ENCODE results near the gene INSC. TPM values are rescaled to one million over a fixed set of nuclear protein-coding genes. Genes with fewer than 3 reads are reported as not detected.

The INSC gene
- total and polyA plus RNA-seq, 12 donors: 0.19 to 0.76 (median 0.60) TPM; not detected in 4

DNA sequence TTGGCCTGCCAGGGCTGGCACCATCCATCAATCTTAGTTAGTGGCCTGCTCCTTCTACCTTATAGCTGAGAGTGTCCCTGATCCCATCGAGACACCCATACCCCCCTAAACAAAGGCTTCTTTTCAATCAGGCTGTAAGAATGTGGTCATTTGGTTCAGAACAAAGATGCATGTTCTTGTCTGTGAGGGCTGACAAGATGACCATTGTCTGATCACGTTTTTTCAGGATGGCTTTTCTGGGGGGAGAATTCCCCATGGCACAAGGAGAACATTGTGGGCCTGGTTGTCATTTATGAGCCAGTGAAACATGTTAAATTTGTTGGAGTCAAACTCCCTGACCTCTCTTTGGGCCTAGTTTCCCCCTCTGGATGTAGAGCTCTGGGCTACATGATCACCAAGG is 160.4 kb downstream of the INSC start:
- no peak for ATAC-seq
- Histone ChIP-seq H3K27ac (no peak overlapping the region), H3K36me3 (no peaks in the 10 kb centered on the region), H3K4me3 (no peak overlapping the region), H3K9me3 (no peaks in the 10 kb centered on the region), H3K4me1 (peaks cover 0 to 5% (median 0%) of the 10 kb centered on the region in 9 donors), H3K27me3 (peaks cover 0 to 18% (median 0%) of the 10 kb centered on the region in 7 donors)
- intact Hi-C loops (cut with DNase I): no loop called here
- DNase-seq: no peak
- TF ChIP-seq, protein P1, sequence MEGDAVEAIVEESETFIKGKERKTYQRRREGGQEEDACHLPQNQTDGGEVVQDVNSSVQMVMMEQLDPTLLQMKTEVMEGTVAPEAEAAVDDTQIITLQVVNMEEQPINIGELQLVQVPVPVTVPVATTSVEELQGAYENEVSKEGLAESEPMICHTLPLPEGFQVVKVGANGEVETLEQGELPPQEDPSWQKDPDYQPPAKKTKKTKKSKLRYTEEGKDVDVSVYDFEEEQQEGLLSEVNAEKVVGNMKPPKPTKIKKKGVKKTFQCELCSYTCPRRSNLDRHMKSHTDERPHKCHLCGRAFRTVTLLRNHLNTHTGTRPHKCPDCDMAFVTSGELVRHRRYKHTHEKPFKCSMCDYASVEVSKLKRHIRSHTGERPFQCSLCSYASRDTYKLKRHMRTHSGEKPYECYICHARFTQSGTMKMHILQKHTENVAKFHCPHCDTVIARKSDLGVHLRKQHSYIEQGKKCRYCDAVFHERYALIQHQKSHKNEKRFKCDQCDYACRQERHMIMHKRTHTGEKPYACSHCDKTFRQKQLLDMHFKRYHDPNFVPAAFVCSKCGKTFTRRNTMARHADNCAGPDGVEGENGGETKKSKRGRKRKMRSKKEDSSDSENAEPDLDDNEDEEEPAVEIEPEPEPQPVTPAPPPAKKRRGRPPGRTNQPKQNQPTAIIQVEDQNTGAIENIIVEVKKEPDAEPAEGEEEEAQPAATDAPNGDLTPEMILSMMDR (IDR thresholded peaks at IDR 0.05): no peak
- 76 to 86% methylated on average over 2 of the region's 2 CpGs for WGBS, 2 donors

DNA sequence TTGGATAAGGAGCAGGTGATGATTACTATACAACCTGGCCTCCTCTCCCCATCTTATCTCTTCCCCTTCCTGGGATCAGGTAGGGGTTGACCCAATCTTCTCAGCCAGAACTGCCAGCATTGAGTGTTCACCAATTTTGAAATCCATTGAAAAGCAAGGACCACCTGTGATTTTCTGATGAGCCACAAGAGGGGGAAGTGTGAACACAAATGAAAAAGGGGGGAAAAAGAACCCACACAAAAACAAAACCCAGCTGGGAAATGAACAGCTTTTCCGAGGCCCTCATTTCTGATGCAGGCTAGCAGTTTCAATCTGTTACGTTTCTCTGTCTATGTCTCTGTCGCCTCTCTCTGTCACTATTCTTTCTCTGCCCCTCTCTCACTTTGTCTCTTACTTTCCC is 161.9 kb downstream of the INSC start:
- Histone ChIP-seq H3K4me3 (no peak overlapping the region), H3K27me3 (peaks cover 0 to 18% (median 0%) of the 10 kb centered on the region in 7 donors), H3K9me3 (no peaks in the 10 kb centered on the region), H3K36me3 (no peaks in the 10 kb centered on the region), H3K27ac (no peak overlapping the region), H3K4me1 (peaks cover 0 to 5% (median 0%) of the 10 kb centered on the region in 9 donors)
- intact Hi-C loops (cut with DNase I): no loop called here
- ATAC-seq (no peak), DNase-seq (no peak)
- TF ChIP-seq, protein P1 (IDR thresholded peaks at IDR 0.05): peak in 6 of 9 donors; percentile 26 to 51 (median 38)
- 26 to 31% methylated on average over 3 of the region's 3 CpGs for WGBS, 2 donors

DNA sequence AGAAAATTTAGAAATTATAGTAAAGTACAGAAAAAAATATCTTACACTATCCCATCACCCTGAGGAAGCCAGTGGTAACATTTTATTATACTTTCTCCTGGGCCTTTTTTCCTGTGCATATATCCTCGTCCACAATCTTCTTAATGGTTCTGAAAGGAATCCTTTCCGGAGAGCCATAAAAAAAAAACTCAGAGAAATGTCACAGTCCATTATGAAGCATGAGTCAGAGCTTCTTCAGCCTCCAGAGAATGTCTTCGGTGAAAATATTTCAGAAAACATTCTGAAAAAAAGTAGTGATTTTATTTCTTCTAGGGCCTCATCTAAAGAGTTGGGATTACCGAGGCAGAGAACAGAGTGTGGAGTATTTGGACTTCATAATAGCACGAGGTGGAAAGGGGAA is 163.4 kb downstream of the INSC start:
- H3K27ac ChIP-seq: no peak overlapping the region
- intact Hi-C loops (cut with DNase I): no loop called here
- DNase-seq: no peak
- peaks cover 0 to 23% (median 0%) of the 10 kb centered on the region in 7 donors for H3K27me3 ChIP-seq
- H3K9me3 ChIP-seq: no peaks in the 10 kb centered on the region
- WGBS, 2 donors: 67 to 78% methylated on average over 5 of the region's 5 CpGs
- no peaks in the 10 kb centered on the region for H3K36me3 ChIP-seq
- H3K4me3 ChIP-seq: no peak overlapping the region
- no peak for ATAC-seq
- peaks cover 0 to 5% (median 0%) of the 10 kb centered on the region in 9 donors for H3K4me1 ChIP-seq
- TF ChIP-seq, protein P1 (IDR thresholded peaks at IDR 0.05): no peak

DNA sequence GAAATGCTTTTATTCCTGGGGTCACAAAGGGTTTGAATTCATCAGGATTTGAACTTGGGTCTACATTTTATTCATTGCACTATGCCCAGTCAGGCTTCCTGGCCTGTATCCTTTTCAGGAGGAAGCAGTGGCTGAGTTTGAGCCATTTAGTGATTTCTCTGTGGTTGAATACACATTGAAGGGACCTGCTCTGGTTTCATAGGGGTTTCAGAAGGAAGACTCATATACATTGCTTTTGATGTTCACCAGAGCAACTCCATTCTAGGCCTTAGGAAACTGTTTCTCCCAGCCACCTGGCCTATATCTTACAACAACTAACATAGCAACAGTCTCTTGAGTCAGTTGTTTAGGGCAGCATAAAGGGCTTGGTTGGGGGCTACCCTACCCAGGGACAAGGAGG is 165.7 kb downstream of the INSC start:
- intact Hi-C loops (cut with DNase I): no loop called here
- ATAC-seq: no peak
- H3K27me3 ChIP-seq: peaks cover 0 to 11% (median 0%) of the 10 kb centered on the region in 7 donors
- DNase-seq: no peak
- no peak overlapping the region for H3K27ac ChIP-seq
- no peak overlapping the region for H3K4me3 ChIP-seq
- H3K4me1 ChIP-seq: peaks cover 0 to 5% (median 0%) of the 10 kb centered on the region in 9 donors
- TF ChIP-seq, protein P1 (IDR thresholded peaks at IDR 0.05): no peak
- H3K9me3 ChIP-seq: no peaks in the 10 kb centered on the region
- no peaks in the 10 kb centered on the region for H3K36me3 ChIP-seq

Measured in heart right ventricle (tissue), 16 donors.